HG03097 (cell line): ENCODE measurements around the gene ANP32A.
"Not testable (repeated sequence)": the region's sequence is repeated elsewhere in the genome, so short reads cannot be mapped to it uniquely, and the experiment has no call there.

Experiments
- ATAC-seq: cut with Tn5 transposase; IDR thresholded peaks from one replicate; pipeline ENCODE4 v1.9.1; 2021; ENCODE audit not compliant: unreplicated experiment, low FRiP score

ANP32A gene

DNA sequence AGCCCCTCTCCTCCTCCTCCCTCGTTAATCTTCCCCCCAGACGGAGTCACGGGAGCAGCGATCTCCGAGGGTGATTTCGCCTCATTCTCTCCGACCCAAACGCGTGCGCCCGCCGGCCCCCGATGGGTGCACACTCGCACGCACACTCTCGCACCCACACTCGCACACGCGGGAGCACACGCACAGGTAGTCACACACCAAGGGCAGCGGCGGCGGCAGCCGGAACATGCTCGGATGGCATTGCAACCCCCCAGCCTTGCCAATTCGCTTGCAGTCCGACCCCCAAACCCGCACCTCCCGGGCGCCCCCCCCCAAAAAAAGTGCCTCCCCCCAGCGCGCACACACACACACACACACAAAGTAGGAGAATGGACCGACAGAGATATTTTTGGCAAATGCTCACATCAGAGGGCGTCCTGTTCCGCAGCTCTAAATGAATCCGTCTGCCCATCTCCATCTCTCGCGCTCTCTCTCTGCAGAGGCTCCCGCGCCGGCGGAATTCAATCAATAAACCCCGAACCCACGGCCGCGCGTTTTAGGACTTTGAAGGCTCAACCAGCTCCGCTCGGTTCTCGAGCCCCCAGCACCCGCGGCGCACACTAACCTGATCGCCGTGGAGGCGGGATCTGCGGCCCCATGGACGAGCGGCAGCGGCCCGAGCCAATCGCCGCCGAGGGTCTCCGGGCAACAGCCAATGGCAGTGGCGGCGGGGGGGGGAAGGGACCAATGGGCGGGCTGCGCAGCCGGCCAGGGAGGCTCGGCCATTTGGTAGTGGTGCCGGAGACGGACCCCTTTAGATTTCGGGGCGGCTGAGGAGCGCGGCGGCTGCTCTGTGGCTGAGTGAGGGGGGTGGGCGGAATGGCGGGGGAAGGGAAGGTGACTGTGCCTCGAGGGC lies at the start of gene ANP32A:
TSS of gene ANP32A (minus strand) at position 601 of the 895 bp plus-strand sequence. CDS start at position 457, 144 bp downstream.
- no peak for ATAC-seq

DNA sequence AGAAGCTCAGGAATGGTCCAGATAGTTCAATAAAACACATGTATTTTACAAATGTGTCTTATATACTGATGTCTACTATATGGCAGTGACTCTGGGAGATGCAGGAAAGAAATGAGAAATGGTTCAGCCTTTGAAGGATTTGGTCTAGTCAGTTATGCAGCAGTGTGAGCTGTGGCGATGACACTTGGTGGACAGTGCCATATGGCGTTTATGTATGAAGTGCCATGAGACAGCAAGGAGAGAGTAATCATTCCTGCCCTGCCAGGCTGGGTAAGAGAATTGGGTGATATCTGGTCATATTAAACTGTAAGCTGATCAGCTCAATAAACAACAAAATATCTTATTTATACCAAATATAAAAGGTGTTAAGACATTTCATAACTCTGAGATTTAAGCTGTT lies 47.6 kb upstream of the ANP32A start:
- no peak for ATAC-seq

DNA sequence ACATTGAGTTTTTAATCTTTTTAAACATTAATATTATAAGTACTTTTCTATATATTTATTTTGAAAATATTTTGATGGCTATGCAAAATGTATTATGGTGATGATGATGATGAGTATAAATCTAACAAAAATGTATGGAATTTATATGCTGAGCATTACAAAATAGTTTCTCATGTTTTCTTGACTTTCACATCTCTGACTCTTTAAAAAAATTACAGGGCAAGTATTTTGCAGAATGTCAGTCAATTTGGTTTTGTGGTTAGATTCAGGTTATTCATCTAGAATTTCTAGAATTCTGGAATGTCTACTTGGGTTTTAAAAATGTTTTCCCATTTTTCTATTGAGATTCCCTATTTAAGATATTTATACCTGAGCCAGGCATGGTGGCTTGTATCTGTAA lies 41.7 kb upstream of the ANP32A start:
- ATAC-seq: no peak

DNA sequence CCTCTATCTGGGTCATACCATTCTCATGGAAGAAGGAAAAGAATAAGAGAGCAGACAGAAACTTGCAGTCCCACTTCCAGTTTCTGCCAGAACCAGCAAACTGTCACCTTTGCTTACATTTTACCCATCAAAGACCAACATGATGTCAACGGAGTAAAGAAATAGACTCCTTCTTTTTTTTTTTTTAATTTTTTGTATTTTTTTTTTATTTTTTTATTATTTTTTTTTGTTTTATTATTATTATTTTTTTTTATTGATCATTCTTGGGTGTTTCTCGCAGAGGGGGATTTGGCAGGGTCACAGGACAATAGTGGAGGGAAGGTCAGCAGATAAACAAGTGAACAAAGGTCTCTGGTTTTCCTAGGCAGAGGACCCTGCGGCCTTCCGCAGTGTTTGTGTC lies 38.0 kb upstream of the ANP32A start:
- ATAC-seq: not testable (repeated sequence)

DNA sequence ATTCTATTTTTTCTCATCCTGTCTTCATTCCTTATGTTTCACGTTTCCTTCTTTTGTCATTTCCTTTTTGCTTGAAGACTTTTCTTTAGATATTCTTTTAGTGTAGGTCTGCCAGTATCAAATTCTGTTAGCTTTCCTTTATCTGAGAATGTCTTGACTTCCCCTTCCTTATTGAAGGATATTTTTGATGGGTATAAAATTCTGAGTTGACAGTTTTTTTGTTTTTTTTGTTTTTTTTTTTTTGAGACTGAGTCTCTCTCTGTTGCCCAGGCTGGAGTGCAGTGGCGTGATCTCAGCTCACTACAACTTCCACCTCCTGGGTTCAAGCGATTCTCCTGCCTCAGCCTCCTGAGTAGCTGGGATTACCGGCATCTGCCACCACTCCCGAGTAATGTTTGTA lies 36.7 kb upstream of the ANP32A start:
- not testable (repeated sequence) for ATAC-seq

DNA sequence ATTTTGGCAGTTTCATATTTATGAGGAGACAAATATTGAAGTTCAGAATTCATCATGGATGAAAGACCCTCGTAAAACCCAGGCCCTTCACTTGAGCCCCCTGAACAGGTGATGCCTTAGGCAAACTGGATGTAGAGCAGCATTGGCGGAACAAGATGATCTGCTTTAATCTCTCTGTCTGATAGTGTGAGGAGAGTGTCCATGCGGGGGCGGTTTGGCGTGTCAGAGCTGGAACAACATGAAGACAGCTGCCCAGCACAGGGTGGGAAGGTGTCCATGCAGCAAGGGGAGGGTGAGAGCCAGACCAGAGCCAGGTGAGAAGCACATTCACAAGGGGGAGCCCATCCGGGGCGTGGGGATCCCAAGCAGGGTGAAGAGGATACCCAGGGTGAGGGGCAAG lies 31.8 kb upstream of the ANP32A start:
- ATAC-seq: no peak

DNA sequence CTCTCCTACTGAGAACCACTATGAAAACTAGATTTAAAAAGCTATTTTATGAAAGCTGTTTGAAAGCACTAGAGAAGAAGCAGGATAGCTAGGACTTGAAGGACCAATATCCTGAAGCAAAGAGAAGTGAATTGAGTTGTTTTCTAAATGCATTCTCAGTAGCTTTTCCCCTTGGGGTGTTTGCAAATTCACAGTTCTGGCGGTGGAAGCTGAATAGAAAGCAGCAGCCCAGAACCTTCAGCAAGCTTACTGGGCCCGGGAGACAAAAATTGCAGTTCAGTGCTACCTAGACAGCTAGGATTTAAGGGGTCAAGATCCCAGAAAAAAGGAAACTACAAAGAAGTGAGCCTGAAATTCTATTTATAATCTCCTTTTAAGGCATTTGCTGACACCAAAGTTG lies 31.3 kb upstream of the ANP32A start:
- no peak for ATAC-seq

DNA sequence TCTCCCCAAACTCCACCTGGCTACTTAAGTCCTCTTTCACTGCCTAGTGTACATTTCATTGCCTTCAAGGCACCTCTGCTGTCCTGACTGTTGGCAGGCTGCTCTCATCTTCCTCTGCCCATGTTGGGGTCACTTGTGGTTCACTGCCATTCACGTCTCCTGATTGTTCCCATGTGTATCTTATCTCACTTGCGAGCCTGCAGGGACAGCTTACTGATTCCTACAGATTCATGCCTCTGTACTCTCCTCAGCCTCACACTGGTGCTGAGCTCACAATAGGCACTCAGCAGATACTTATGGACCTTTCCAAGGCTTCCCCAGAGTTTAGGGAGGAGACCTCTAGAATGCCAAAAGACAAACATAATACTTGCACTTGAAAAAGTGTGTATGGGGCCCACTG lies 28.8 kb upstream of the ANP32A start:
- no peak for ATAC-seq

DNA sequence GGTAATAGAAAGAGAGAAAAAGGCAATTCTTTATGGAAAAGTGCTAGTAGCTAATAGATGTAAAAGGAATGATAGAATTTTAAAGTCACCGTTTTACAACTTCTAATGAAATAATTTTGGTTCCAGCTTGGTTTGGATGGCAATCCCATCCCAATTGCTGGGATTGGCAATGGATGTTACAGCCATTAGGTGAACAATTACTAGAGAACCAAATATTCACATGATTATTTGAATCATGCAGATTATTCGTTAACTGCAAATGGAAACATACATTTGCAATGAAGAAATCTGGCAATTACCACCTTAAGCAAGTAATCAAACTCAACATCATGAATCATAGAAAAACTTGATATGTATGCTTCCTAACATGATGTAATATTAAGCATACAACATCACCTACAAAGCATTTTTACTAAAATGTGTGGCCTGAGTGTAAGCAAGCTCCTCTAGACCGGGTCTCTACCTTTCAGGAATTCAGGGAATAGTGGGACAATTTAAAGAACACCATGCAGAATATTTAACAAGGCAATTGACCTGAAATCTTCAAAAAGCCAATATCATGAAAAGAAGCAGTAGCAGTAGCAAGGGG lies 26.2 kb upstream of the ANP32A start:
- no peak for ATAC-seq

DNA sequence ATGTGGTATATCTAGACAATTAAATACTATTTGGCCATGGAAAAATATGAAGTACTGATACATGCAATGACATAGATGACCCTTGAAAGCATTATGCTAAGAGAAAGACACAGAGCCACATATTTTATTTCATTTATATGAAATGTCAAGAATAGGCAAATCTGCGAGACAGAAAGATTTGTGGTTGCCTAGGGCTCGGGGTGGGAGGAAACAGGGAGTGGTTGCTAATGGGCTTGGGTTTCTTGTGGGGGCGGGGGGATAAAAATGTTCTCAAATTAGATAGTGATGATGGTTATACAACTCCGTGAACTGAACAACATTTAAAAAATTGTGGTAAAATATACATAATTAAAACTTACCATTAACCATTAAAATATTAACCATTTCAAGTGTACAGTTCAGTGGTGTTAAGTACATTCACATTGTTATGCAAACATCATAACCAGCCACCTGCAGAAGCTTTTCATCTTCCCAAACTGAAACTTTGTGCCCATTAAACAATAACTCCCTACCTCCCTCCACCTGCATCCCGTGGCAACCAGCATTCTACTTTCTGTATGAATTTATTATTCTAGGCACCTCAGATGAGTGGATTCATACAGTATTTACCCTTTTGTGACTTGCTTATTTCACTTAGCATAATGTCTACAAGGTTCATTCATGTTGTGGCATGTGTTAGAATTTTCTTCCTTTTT lies 24.3 kb upstream of the ANP32A start:
- ATAC-seq: no peak

DNA sequence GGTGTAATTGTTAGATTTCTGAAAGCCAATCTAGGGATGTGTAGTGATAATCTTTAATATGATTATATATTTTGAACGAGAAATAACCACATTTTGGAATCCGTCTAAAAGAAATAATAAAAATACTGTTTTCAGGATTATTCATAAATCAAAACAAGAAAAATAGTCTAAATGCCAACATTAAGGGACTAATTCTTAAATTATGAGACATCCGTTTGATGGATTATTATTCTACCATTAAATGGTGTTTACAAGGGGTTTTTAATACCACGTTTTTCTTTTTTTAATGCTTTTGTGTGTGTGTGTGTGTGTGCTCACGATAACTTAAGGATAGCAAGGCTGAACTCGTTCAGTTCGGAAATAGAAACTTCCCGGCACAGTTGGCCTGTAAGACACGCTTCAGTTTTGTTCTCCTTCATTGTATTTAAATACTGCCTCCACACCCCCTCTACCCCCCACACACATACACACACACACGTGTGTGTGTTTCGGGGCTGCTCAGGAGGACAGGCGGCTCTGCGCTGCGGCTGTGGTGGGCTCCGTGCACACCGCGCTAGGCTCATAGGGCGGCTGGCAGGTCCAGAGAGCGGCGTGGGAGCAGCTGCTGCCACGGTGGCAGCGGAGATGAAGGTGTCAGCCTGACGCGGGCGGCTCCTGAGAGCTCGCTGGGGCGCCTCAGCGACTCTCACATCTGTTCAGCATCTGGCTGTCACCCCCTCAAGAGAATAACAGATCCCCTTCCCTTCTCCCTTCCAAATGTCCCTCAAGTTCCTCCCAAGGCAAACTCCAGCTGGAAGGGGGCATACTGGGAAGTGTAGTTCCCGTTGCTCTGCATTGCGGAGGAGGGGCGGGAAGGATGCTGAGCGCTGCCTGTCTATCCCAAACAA lies 23.0 kb upstream of the ANP32A start:
- no peak for ATAC-seq

DNA sequence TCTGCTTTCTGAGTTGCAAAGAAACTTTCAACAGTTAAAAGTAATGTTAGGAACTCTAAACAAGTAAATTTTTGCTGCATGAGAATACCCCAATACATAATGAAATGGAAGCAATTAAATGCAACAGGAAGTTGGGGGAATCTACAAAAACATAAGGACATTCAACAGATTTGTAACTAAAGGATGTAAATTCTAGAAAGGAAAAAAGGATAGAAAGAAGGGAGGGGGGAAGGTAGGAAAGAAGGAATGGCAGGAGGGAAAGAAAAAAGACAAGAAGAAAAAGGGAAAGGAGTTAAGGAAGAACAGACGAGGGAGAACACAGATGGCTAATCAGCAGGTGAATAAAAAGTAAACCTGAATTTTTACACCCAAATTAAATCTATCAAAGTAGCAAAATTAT lies 22.3 kb upstream of the ANP32A start:
- no peak for ATAC-seq

DNA sequence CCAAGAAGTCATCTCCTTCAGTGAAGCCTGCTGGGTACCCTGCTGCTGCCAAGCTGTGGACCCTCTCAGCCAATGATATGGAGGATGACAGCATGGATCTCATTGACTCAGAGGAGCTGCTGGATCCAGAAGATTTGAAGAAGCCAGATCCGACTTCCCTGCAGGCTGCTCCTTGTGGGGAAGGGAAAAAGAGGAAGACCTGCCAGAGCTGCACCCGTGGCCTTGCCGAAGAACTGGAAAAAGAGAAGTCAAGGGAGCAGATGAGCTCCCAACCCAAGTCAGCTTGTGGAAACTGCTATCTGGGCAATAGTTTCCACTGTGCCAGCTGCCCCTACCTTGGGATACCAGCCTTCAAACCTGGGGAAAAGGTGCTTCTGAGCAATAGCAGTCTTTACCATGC lies 13.7 kb upstream of the ANP32A start:
- no peak for ATAC-seq

DNA sequence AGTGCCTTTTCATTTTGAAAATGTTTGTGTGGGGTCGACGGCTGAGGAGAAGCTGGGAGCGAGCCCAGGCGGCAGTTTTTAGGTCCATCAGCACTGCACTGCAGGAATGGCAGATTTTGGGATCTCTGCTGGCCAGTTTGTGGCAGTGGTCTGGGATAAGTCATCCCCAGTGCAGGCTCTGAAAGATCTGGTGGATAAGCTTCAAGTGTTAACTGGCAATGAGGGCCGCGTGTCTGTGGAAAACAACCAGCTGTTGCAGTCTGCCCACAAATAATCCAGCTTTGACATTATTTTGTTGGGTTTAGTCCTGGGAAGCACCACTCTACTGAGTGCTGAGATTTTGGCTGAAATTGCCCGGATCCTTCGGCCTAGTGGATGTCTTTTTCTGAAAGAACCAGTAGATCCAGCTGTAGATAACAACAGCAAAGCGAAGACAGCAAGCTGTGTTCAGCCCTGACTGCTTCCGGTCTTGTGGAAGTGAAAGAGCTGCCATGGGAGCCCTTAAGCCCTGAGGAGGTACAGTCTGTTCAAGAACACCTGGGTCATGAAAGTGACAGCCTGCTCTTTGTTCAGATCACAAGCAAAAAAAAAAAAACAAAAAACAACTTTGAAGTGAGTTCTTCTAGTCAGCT lies 13.1 kb upstream of the ANP32A start:
- no peak for ATAC-seq

DNA sequence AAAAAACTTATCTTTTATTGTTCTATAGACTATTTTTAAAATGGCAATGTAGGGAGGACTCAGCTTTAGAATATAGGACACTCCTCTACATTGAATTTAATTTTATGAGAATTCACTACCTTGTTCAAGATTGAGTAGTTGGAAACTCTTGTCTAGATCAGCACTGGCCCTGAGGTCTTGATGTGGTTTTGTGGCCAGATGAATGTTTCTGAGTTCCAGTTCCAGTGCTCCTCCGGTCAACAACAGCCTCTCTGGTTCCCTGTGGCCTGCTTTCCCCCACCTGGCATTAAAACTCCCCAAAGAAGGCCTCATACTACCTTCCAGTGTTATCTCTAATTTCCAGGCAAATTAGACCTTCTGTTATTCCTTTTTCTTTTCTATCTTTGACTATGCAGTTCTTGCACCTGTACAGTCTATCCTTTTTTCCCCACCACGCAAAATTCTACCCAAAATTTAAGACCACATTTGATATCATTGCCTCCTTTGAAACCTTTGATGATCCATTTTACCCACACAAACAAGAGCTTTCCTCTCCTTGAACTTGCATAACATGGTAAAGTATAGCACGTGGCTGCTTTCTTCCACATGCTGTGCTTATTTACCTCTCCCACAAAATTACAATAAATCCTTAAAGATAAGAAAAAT lies 9.6 kb upstream of the ANP32A start:
- no peak for ATAC-seq

DNA sequence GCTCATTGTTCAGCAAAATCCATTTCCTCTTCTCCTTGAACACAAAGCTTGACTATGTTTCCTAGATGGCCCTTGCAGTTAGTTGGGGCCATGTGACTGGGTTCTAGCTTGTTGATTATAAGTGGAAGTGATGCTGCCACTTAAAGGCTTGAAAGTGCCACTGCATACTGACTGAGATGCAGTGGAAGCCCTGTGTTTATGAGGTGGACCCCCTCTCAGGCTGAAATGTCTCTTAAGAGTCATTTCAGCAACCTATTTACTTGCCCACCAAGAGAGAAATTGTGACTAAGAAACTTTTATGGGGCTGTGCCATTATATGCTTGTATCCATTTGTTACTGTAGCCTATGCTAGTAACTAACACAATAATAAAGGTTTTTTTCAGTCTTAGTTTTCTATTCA lies 8.4 kb upstream of the ANP32A start:
- ATAC-seq: peak; percentile 74

DNA sequence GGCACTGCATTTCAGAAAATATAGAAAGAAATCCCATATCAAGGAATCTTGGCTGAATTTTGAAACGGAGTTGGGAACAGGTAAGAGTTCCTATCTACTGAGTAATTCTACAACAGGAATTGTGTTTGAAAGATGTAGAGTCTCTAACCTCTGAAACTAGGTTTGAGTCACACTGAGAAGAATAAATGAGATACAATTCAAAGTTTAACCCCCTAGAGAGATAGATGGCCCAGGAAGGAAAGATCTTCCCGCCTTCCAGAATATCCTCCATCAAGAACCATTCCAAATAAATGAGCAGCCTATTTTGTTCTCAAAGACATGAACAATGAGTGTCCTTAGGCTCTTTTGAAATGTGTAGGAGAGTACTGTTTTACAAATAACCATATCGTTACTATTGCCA lies 2.9 kb upstream of the ANP32A start:
- ATAC-seq: no peak

DNA sequence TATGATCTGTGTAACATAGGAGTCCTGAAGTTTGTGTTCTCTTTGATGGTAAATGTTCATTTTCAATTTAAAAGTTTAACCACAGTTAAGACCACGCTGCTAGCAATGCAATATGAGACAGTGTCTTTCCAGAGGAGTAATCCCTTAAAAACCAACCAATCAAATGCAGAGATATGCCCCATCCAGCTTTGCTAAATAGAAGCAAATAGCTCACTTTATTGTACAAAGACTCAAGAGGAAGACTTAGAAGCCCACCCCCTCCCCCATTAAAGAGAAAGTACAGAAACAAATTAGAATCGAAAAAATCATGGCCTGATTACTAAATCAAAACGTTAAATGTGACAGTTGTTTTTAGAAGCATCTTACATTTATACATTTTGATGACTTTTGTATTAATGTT lies 2.1 kb upstream of the ANP32A start:
- ATAC-seq: no peak

DNA sequence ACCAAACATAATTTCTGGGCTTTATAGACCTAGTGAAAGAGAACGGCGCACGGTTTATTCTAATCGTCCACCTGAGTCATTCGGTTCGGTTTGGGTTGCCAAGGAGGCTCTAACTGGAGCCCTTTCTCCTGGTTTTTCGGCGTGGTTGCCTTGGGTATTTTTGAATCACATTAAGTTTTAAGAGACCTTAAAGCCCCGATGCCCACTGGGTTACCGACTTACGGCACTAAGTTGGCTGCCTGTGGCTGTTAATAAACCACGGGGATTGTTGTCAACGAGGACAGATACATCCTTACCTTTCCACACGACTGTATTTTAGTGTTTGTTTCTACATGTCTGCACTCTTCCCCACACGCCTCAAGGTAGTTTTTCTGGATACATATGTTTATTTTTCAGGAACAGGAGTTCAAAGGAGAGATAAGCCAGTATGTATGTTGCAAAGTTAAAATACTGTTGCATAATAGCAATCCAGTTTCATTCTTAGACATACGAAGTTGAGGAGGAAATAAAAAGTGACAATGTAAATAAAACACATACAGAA lies 1.2 kb upstream of the ANP32A start:
- ATAC-seq: no peak
